Upper lobe of left lung (tissue), 6 donors: Measurements from ENCODE around the gene CSRP1. TPM values are rescaled to one million over a fixed set of nuclear protein-coding genes. Genes with fewer than 3 reads are reported as not detected.

Source experiments
- ATAC-seq, 2 donors: fragments of 200-7000 bp; cut with Tn5 transposase; one replicate each; pipeline ENCODE4 v1.9.1; 2022; ENCODE audit warnings: mild to moderate bottlenecking in 2 of 2, moderate library complexity in 2 of 2; ENCODE audit not compliant: low FRiP score in 2 of 2
- DNase-seq, 2 donors: peaks; one replicate each; pipeline ENCODE4 v3.0.0-alpha.2; 2019 to 2020
- H3K27ac ChIP-seq, 4 donors: fragments of 200-600 bp; sonication (generic); one replicate each; pipeline ENCODE4 v1.5.1; 2016 to 2019
- H3K27me3 ChIP-seq, 4 donors: fragments of 200-600 bp; sonication (generic); one replicate each; pipeline ENCODE4 v1.5.1; 2017 to 2019
- H3K36me3 ChIP-seq, 4 donors: fragments of 200-600 bp; sonication (generic); one replicate each; pipeline ENCODE4 v1.5.1; 2016 to 2019
- H3K4me1 ChIP-seq, 4 donors: fragments of 200-600 bp; sonication (generic); one replicate each; pipeline ENCODE4 v1.5.1; 2018 to 2019
- H3K4me3 ChIP-seq, 4 donors: fragments of 200-600 bp; sonication (generic); one replicate each; pipeline ENCODE4 v1.5.1; 2017 to 2019; ENCODE audit warnings: mild to moderate bottlenecking in 2 of 4, moderate library complexity in 1 of 4
- H3K9me3 ChIP-seq, 4 donors: fragments of 200-600 bp; sonication (generic); one replicate each; pipeline ENCODE4 v1.5.1; 2018 to 2019
- CTCF ChIP-seq, 6 experiments: fragments of 450-650 bp in 4 of 6; fragments of 200-600 bp in 2 of 6; sonication (generic) in 2 of 6; IDR thresholded peaks; one replicate each; pipeline ENCODE4 v1.5.1; 2016 to 2019; ENCODE audit warnings: antibody characterized with exemption in 6 of 6
- EP300 ChIP-seq, 4 donors: sonication (generic); formaldehyde crosslinking; IDR thresholded peaks; one replicate each; pipeline ENCODE4 v1.5.1; 2017; ENCODE audit warnings: antibody characterized with exemption in 4 of 4, control low read depth in 2 of 4
- POLR2A ChIP-seq, 4 donors: fragments of 450-650 bp; IDR thresholded peaks; one replicate each; pipeline ENCODE4 v1.5.1; 2016 to 2017; ENCODE audit warnings: antibody characterized with exemption in 4 of 4, mild to moderate bottlenecking in 2 of 4
- POLR2AphosphoS5 ChIP-seq, 2 donors: sonication (generic); formaldehyde crosslinking; IDR thresholded peaks; one replicate each; pipeline ENCODE4 v1.5.1; 2017; ENCODE audit warnings: antibody characterized with exemption in 2 of 2
- WGBS, 2 donors: methylation state at CpG; one replicate each; pipeline ENCODE4 v1.1.5; 2017 to 2018; 5-methylcytosine and 5-hydroxymethylcytosine counted together
- total RNA-seq, 6 donors: library from RNA; depleted of rRNA in 4 of 6; stranded (reverse); fragments of >200 nt in 4 of 6; gene quantifications; one replicate each; pipeline versions ENCODE4 v1.1.0 to v1.2.1, GENCODE V29; 2016 to 2021
- donor health status: DM: no; HTN: no; CAD: no; lungs with moderate emphysema.
- donor health status: DM: no; HTN: yes; CAD: no; lungs with severe emphysema.

The CSRP1 gene
- total RNA-seq: 100 to 1,000 TPM; 200 to 495 (median 327) TPM

DNA sequence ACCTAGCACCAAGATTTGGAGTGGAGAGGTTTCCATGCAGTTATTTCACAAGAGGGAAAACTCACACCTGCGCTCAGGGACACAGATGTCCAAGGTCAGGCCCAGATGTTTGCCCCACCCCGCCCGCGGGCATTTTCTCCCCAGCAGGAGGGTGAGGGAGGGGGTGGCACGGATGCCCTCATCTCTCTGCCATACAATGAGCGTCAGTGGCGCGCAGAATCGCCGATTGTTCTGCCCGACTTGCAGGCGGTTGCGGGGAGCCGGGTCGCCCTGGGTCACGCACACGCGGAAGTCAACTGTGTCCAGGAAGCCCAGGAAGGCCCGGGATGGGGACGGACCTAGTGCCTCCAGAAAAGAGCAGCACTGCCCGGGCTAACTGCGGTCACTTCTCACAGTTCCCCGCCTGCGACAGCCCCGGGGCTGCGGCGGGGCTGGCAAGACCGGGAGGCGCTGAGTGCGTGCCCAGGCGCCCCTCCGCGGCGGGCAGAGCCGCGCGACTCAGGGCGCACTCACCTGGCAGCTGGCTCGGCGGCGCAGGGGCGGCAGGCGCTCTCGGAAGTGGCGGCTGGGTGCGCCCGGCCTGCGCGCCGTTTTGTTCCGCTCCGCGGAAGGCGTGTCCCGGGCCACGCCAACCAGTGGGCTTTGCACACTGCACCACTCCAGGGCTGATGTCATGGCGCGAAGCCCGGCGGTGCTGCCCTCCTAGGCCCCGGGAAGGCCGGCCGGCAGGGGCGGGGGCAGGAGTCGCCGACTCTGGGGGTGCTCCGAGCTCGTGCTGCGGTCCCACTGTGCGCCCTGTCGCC lies at the start of gene CSRP1:
CSRP1 (minus strand) TSS at position 567 of the 803 bp plus-strand sequence. CDS start 10,820 bp downstream, outside the sequence.
- H3K4me1 ChIP-seq: peaks cover 58 to 69% (median 62%) of the 10 kb centered on the region in 4 donors
- 1 to 7% methylated on average over 3 to 28 of the region's 71 CpGs for WGBS, 2 donors
- peak within 1 kb of the TSS; percentile 56 to 87 (median 80) for H3K4me3 ChIP-seq
- no peaks in the 10 kb centered on the region for H3K27me3 ChIP-seq
- ATAC-seq (peak; percentile 89 to 96), DNase-seq (peak; percentile 87 to 96)
- H3K36me3 ChIP-seq: no peaks in the 10 kb centered on the region
- H3K27ac ChIP-seq: peak within 1 kb of the TSS; percentile 88 to 94 (median 92)
- H3K9me3 ChIP-seq: no peaks in the 10 kb centered on the region
- peak in 2 of 6 experiments; percentile 39 for TF ChIP-seq CTCF (IDR thresholded peaks at IDR 0.05)
- peak in 3 of 4 donors; percentile 84 to 98 (median 98) for TF ChIP-seq POLR2A (IDR thresholded peaks at IDR 0.05)
- peak; percentile 93 to 95 for TF ChIP-seq POLR2AphosphoS5 (IDR thresholded peaks at IDR 0.05)
- TF ChIP-seq EP300 (IDR thresholded peaks at IDR 0.05): no peak

DNA sequence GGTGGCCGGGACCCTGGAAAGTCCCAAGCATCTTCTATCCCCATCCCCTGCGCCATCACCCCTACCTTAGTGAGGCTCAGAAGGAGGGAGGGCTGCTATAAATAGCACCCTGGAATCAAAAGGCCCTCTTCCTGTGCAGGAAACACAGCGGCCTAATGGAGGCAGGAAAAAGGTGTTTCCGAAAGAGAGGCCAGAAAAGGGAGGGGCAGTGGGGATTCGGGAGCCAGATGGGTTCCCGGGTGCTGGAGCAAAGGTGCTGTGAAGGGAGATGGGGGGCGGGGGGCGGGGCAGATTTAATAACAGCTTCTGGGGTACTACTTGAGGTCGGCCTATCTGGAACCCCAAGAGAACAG lies 48.6 kb upstream of the CSRP1 start:
- DNase-seq (no peak), ATAC-seq (no peak)
- Histone ChIP-seq H3K9me3 (no peaks in the 10 kb centered on the region), H3K27me3 (no peaks in the 10 kb centered on the region), H3K36me3 (no peaks in the 10 kb centered on the region), H3K27ac (peak overlapping the region in 3 of 4 donors; percentile 77 to 84 (median 84)), H3K4me1 (peaks cover 40 to 68% (median 56%) of the 10 kb centered on the region in 4 donors), H3K4me3 (no peak overlapping the region)
- WGBS, 2 donors: 42 to 60% methylated on average over 9 of the region's 9 CpGs
- TF ChIP-seq POLR2AphosphoS5 (IDR thresholded peaks at IDR 0.05) (peak; percentile 74 to 78), EP300 (IDR thresholded peaks at IDR 0.05) (peak in 2 of 4 donors; percentile 59 to 81), CTCF (IDR thresholded peaks at IDR 0.05) (no peak), POLR2A (IDR thresholded peaks at IDR 0.05) (no peak)

- whole genome bisulfite sequencing, 2 donors: 81% methylated on average over 7 of the region's 7 CpGs
- H3K4me3 ChIP-seq: no peak overlapping the region
- DNase-seq (no peak), ATAC-seq (no peak)
- H3K27ac ChIP-seq: peak overlapping the region; percentile 72 to 84 (median 80)
- TF ChIP-seq EP300 (IDR thresholded peaks at IDR 0.05): no peak
- TF ChIP-seq CTCF (IDR thresholded peaks at IDR 0.05): no peak
- TF ChIP-seq POLR2A (IDR thresholded peaks at IDR 0.05): no peak
- TF ChIP-seq POLR2AphosphoS5 (IDR thresholded peaks at IDR 0.05): no peak
- peaks cover 34 to 67% (median 51%) of the 10 kb centered on the region in 4 donors for H3K4me1 ChIP-seq
- H3K27me3 ChIP-seq: no peaks in the 10 kb centered on the region
- no peaks in the 10 kb centered on the region for H3K9me3 ChIP-seq
- no peaks in the 10 kb centered on the region for H3K36me3 ChIP-seq
These were observed 48.1 kb upstream of the CSRP1 start for GRCh38 chr1:201554789-201555592.

DNA sequence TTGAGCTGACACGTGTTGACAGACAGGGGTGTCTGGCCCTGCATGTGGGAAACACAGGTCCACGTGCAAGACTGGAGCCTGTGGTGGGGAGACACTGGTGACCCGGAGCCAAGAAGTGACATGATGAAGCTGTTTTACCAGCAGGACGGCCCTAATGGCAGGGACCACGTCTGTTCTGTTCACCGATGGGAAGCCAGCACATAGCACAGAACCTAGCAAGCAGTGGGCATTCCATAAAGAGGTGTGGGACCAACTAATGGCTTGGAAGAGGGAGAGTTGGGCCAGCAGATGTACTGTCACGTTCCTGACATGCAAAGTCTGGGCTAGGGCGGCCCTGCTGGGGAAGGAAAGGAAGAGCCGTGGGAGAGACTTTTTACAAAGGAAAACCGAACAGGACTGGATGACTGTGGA lies 47.3 kb upstream of the CSRP1 start:
- no peaks in the 10 kb centered on the region for H3K36me3 ChIP-seq
- TF ChIP-seq POLR2A (IDR thresholded peaks at IDR 0.05) (no peak), EP300 (IDR thresholded peaks at IDR 0.05) (no peak), CTCF (IDR thresholded peaks at IDR 0.05) (no peak), POLR2AphosphoS5 (IDR thresholded peaks at IDR 0.05) (no peak)
- peaks cover 28 to 60% (median 46%) of the 10 kb centered on the region in 4 donors for H3K4me1 ChIP-seq
- peak overlapping the region; percentile 72 to 84 (median 80) for H3K27ac ChIP-seq
- no peak for ATAC-seq
- no peaks in the 10 kb centered on the region for H3K9me3 ChIP-seq
- H3K27me3 ChIP-seq: no peaks in the 10 kb centered on the region
- DNase-seq: no peak
- WGBS, 2 donors: 40 to 47% methylated on average over 10 of the region's 10 CpGs
- no peak overlapping the region for H3K4me3 ChIP-seq
